Hepatic stellate cell (primary cell): ENCODE measurements around the gene TRIM51G.
"Not testable (repeated sequence)": the region's sequence is repeated elsewhere in the genome, so short reads cannot be mapped to it uniquely, and the experiment has no call there.

Source experiments
- DNase-seq: peaks from one replicate; pipeline ENCODE4 v3.0.0; 2011; ENCODE audit warnings: low spot score

TRIM51G gene, protein sequence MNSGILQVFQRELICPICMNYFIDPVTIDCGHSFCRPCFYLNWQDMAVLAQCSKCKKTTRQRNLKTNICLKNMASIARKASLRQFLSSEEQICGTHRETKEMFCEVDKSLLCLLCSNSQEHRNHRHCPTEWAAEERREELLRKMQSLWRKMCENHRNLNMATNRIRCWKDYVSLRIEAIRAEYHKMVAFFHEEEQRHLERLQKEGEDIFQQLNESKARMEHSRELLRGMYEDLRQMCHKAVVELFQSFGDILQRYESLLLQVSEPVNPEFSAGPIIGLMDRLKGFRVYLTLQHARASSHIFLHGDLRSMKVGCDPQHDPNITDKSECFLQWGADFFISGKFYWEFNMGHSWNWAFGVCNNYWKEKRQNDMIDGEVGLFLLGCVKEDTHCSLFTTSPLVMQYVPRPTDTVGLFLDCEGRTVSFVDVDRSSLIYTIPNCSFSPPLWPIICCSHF

DNA sequence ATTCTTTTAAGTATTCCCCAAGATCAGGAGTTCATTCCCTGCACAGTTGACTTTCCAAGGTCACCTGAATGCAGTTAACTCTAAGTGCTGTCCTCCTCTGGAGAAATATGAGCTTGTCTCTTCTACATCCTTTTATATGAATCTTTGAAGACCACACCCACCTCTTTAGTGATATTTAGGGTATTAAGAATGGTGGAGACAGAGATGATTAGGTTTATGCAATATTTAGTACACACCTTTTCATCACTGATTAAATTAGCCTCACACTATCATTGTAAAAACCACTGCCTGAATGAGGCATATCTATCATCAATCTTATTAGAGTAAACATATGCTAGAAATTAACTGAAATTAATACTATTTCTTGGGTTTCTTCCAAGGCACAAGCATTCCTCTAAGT, at the start of gene TRIM51G:
Gene TRIM51G, minus strand, starts transcription at position 101 of the 400 bp plus-strand sequence. CDS start 2,190 bp downstream, outside the sequence.
- not testable (repeated sequence) for DNase-seq

DNA sequence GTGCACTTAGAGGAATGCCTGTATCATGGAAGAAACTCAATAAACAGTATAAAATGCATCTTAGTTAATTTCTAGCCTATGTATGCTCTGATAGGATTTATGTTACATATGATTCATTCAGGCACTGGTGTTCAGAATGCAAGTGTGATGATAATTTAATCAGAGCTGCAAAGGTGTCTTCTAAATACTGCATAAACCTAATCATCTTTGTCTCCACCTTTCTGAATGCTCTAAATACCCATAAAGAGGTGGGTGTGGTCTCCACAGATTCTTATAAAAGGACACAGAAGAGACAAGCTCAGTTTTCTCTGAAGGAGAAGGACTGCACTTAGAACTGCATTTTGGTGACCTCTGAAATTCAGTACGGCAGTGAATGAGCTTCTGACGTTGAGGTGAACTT, 44.8 kb upstream of the TRIM51G start, which contains the start of gene TRIM49B:
Gene TRIM49B, plus strand, starts transcription at position 301 of the 400 bp plus-strand sequence. CDS start 2,777 bp downstream, outside the sequence.
- not testable (repeated sequence) for DNase-seq

DNA sequence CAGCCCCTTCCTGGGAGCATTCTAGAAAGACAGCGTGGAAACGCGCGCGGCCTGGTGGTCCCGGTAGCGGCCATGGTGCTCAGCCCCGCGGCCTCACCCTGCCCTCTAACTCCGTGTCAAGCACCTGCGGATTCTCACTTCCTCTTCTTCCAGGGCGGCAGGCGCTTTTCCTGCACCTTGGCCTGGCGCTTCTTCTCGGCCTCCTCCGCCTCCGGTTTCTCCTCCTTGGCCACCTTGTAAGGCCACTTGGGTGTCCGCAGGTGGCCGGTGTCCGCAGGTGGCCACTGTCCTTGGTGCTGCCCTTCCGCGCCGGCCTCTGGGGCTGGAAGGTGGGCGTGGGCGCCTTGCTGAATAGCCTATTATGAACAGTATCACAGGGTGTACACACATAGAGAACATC, 15.1 kb downstream of the TRIM51G start:
- DNase-seq: not testable (repeated sequence)

DNA sequence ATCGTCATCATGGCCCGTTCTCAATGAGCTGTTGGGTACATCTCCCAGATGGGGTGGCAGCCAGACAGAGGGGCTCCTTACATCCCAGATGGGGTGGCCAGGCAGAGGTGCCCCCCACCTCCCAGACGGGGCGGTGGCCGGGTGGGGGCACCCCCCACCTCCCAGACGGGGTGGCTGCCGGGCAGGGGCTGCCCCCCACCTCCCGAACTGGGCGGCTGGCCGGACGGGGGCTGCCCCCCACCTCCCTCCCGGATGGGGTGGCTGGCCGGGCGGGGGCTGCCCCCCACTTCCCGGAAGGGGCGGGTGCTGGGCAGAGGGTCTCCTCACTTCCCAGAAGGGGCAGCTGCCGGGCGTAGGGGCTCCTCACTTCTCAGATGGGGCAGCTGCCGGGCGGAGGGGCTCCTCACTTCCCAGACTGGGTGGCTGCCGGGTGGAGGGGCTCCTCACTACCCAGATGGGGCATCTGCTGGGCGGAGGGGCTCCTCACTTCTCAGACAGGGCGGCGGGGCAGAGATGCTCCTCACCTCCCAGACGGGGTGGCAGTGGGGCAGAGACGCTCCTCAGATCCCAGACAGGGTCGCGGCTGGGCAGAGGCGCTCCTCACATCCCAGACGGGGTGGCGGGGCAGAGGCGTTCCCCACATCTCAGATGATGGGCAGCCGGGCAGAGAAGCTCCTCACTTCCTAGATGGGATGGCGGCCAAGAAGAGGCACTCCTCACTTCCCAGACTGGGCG, 28.2 kb downstream of the TRIM51G start:
- DNase-seq: not testable (repeated sequence)

DNA sequence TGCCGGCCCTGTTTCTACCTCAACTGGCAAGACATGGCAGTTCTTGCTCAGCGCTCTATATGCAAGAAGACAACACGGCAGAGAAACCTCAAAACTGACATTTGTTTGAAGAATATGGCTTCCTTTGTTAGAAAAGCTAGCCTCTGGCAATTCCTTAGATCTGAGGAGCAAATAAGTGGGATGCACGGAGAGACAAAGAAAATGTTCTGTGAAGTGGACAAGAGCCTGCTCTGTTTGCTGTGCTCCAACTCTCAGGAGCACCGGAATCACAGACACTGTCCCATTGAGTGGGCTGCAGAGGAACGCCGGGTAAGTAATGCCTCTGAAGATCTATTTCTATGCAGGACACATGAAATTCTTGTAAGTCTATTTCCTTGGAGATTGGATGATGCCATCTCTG, 37.9 kb downstream of the TRIM51G start:
- DNase-seq: not testable (repeated sequence)
